Measurements from ENCODE around the gene GPR27.

GPR27 gene

GRCh38 chr3:71753701-71754609 is at the start of gene GPR27:
GPR27 (plus strand) TSS chr3:71753855; CDS start chr3:71754050, 195 bp downstream.
- DNase-seq: no peak

DNA sequence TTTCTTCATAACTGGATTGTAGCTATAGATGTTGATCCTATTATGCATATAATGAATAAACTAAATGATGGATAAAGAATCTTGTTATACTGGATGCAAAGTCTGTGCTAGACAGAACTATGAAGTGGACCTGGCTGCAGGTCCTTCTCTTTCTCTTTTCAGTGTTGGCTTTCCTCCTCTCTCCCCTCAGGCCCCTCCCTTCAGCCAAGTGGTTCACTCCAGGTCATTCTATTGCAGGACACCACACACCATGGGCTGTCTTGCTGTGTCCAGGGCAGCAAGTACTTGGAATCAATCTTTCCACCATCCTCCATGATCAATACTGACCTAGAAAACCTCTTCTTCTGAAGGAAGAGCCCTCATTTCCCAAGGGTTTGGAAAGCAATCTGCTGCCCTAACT is 48.7 kb upstream of the GPR27 start:
- DNase-seq: no peak

DNA sequence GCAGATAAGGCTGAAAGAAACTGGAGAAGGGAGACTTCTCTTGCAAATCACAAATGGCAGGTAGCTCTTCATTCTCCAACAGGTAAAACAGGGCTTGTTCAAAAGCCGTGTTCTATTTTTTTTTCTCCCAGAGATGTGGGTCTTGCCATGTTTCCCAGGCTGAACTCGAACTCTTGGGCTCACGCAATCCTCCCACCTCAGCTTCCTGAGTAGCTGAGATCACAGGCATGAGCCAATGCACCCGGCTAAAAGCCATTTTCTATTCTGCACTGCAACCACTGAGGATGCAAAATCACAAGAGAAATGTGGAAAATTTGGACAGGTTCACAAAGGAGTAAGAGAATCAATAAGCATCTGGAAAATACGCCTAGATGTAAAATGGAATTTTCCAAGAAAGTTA is 48.0 kb upstream of the GPR27 start:
- DNase-seq: no peak

- DNase-seq: no peak
These were observed 46.1 kb upstream of the GPR27 start for GRCh38 chr3:71707595-71707994.

- DNase-seq: no peak
These were observed 45.1 kb upstream of the GPR27 start for GRCh38 chr3:71708476-71709105.

- DNase-seq: no peak
These were observed 43.6 kb upstream of the GPR27 start for GRCh38 chr3:71709908-71710511.

DNA sequence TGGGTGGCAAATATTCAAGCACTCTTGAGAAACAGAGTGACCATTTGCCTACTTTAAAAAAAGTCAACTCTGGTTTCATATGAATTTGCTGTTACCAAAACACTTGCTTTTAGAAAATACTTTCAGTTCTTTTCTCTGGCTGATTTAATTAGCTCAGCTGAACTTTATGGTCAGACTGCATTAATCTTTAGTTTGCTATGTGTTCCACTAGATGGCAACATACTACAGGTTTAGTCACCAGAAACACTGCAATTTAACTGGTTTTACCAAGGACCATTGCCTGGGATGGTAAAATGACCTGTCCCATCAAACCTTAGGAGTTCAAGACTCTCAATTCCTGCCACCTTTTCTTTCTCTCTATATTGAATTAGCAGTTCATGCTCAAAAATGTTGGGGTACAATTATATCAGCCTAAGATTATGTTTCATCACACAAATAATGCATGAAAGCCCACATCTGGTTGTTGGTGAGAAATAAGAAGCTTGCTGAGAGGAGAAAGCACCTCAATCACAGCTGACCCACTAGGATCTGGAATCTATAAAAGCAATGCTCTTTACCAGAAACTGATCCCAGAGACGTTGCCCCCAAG is 42.7 kb upstream of the GPR27 start:
- DNase-seq: peak in 1 of 2 experiments; percentile 38

GRCh38 chr3:71713041-71713440 is 40.6 kb upstream of the GPR27 start:
- DNase-seq: no peak

DNA sequence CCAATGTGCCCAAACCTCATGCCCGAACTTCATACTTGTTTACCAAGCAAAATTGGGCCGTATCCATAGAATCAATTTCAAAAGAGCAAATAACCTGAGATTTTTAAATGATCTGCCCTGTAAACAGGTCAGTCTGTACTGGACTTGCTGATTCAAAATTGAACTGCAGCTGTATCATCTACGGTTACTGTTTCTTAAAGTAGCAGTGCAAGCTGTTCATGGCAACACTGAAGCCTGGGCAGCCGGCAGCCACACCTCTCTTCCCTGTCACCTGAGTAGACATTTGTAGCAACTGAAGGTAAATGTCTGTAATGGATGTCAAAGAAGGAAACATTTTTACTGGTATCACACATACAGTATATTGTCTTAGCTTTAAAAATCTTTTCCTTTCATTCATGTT is 39.1 kb upstream of the GPR27 start:
- DNase-seq: no peak

- DNase-seq: no peak
These were observed 35.6 kb upstream of the GPR27 start for GRCh38 chr3:71718072-71718471.

GRCh38 chr3:71721002-71721401 is 32.7 kb upstream of the GPR27 start:
- no peak for DNase-seq

DNA sequence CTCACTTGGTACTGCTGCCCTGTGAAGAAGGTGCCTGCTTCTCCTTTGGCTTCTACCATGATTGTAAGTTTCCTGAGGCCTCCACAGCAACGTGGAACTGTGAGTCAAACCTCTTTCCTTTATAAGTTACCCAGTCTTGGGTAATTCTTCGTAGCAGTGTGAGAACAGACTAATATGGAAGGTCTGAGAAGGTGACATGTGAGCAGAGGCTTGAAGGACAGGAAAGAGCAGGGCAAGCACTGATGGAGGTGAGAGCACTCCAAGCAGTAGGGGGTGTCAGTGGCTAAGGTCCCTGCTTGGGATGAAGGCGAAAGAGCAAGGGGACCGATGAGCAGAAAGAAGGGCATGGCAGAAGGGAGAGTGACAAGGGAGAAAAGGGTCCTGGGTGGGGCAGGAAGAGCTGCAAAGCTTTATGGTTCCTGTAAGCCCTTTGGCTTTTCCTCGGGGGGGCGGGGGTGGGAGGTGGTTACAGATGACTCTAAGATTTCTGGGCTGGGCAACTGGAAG is 32.0 kb upstream of the GPR27 start:
- DNase-seq: no peak

- DNase-seq: no peak
These were observed 31.0 kb upstream of the GPR27 start for GRCh38 chr3:71722693-71723092.

DNA sequence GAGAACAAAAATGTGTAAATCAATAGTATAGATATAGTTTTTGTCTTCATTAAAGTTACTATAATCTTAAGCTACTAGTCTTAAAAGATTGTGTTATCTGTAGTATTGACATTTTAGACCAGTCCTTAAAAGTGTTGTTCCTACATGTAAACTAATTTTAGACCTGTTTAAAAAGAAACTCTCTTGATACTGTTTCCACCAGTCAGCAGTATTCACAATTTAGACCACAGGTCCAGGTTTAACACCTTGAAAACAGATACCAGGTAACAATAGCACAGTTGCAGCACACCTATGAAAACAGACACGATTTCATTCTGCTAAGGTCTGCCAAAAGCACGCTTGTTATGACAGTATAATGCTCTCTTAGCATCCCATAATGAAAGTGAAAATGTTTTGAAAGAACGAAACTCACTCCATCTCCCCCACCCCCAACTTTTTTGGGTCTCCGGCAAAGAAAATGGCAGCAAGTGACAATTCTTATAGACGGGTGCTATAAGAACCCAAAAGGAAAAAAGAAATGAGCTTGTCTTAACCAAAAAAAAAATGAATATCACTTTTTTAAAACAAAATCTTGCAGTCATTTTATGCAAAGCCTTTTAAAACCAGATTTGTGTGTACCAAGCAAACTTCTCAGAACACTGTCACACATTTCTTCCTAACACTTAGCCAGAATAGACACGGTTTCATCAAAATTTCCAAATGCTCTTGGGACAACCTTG is 30.0 kb upstream of the GPR27 start:
- no peak for DNase-seq

DNA sequence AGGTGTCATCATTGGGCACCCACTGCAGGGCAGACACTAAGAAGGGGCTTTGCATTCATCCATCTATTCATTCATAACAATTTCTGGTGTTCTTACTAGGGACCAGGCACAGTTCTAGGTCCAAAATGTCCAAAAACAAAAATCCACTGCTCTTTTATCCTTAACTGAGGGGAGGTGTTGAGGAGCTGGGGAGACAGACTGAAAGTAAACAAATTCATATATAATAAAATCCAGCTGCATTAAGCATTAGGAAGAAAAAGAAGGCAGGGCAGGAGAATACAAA is 29.5 kb upstream of the GPR27 start:
- DNase-seq: no peak

DNA sequence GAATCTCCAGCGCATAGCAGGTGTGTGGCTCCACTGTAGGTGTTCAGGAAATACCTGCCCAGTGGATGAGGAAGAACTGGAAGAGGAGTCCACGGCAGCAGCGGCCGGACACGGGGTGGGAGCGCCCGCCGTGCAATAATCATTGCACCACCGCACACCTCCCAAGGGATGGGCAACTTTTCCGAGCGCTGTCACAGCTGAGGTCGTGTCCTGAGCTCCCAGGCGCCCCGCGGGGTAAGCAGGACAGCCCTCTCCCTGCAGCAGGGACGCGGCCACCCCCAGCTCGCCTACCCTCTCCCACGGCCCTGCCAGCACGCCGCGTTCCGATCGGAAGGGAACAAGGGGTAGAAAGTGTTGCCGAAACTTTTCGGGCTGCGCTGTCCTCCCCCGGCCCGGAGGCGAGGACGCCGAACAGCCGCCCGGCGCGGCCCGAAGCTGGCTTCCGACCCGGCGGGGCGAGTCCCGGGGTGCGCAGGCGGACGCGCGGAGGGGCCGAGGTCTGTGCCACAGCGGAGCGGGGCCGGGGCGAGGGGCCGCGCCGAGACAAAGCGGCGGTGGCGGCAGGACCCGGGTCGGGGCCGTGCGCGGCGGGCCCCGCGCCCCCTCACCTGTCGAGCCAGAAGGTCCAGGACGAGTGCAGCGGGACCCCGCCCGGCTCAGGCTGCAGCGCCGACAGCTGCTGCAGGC is 28.9 kb upstream of the GPR27 start:
- peak in 1 of 2 experiments; percentile 11 for DNase-seq

DNA sequence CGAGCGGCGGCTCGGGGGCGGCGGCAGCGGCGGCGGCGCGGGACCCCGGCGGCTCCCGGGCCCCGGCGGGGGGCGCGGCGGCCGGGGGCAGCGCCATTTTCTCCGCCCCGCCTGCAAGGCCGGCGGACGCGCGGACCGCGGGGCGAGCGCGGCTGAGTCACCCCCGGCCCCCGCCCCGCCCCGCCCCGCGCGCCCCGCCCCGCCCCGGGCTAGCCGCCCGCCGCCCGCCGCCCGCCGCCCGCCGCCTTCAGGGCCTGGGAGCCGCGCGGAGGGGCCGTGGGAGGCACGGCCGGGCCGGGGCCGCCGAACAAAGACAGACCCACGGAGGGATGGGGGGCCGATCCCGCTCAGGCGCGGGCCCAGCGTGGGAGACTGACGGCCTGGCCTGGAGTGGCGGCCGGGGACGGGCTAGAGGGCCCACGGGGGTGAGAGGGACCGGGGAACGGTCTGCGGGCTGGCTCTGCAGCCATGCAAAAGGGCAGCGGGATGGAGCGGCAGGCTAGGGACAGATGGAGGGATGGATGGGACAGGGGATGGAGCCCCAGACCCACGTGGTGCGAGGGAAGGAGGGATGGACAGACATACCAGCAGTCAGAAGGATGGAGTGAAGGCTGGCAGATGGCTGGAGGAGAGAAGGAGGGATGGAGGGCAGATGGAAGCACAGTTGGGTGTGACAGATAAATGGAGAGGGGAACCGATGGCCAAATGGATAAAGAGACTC is 28.2 kb upstream of the GPR27 start, which contains the start of gene EIF4E3:
Gene EIF4E3, minus strand, starts transcription at position 132 of the 721 bp plus-strand sequence. Its CDS starts 35 bp downstream, at position 97.
- DNase-seq: peak in 1 of 2 experiments; percentile 15

- DNase-seq: no peak
These were observed 27.5 kb upstream of the GPR27 start for GRCh38 chr3:71726146-71726545.

DNA sequence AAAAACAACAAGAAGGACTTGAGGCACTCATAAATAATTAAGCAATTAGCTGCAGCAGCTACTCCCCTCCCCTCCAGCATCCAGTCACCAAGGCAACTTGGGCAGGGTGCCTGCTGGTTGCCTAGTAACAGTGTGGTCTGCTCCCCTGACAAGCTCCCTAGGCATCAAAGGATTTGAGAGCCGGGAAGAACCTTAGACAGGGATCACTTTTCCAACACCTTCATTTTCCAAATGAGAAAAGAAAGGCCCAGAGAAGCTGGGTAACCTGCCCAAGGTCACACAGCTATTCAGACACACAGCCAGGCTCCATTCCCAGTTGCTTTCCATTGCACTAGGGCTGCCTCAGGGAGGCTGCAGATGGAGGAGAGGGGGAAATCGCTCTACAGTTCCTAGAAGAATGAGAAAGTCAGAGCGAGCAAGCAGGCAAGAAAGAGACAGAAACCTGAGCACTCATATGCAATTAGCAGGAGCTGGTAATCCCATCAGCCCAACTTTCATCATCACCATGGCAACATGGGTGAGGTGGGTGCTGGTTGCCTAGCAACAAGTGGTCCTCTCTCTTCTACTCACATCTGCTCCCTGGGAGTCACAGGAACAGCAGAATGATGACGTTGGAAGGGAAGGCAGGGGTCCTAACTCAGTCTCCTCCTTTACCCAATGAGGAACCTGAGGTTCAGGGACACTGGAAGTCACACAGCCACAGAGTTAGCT is 24.9 kb upstream of the GPR27 start:
- peak; percentile 3 to 4 for DNase-seq

DNA sequence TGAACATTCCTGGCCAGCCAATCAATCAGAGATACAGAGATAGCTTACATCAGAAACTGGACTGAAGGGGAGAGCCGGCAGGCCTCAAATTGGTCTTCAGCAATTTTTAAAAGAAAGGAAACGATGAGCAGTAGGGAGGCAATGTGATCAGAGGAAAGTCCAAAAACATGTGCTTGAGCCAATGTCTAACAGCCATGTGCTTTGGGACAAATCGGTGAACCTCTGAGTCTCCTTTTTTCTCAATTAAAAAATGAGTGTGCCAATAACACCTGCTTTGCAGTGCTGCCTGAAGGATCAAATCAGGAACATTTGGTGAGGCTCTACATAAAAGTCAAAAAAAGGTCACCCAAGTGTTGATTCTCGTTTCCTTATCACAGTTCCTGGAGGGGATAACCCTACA is 21.0 kb upstream of the GPR27 start:
- DNase-seq: no peak

GRCh38 chr3:71733319-71733718 is 20.3 kb upstream of the GPR27 start:
- no peak for DNase-seq

Data from NCI-H446 (cell line).